CD4-positive, alpha-beta T cell (primary cell): ENCODE measurements around the gene PALS1. TPM values are rescaled to one million over a fixed set of nuclear protein-coding genes. Genes with fewer than 3 reads are reported as not detected.

ENCODE experiments used
- ATAC-seq: fragments of 200-7000 bp; cut with Tn5 transposase; one replicate; pipeline ENCODE4 v1.10.0; 2022; ENCODE audit warnings: mild to moderate bottlenecking; ENCODE audit not compliant: poor library complexity
- CTCF ChIA-PET: fragments of 350-600 bp; sonication (Branson Sonifier 250); formaldehyde crosslinking; loops from one replicate; lab custom pipeline; 2021; ENCODE audit warnings: antibody characterized with exemption, inconsistent platforms; lab: Charles Lee
- POLR2A ChIA-PET: fragments of 350-600 bp; sonication (Branson Sonifier 250); formaldehyde crosslinking; loops from one replicate; lab custom pipeline; 2021; ENCODE audit warnings: antibody characterized with exemption, inconsistent platforms; lab: Charles Lee
- DNase-seq, 14 experiments: peaks; one replicate each; pipeline ENCODE4 v3.0.0-alpha.2; 2013 to 2020; ENCODE audit warnings: mixed read lengths in 2 of 14
- H3K27ac ChIP-seq, 2 donors: one replicate each; pipeline versions ENCODE4 v1.5.1 to v1.7.0; 2013; ENCODE audit warnings: low read length in 2 of 2, low read depth in 1 of 2, mild to moderate bottlenecking in 1 of 2
- H3K27me3 ChIP-seq, 2 experiments: 1 replicate in 1 of 2; 2 replicates in 1 of 2; pipeline versions ENCODE4 v1.6.1 to v1.7.0; 2013; ENCODE audit warnings: low read length in 2 of 2, control low read depth in 1 of 2, mild to moderate bottlenecking in 1 of 2, moderate library complexity in 1 of 2; ENCODE audit not compliant: insufficient read depth in 2 of 2, control insufficient read depth in 1 of 2
- H3K36me3 ChIP-seq: one replicate; pipeline ENCODE4 v1.6.1; 2013; ENCODE audit warnings: low read length, control low read depth; ENCODE audit not compliant: insufficient read depth
- H3K4me1 ChIP-seq: one replicate; pipeline ENCODE4 v1.6.1; 2013; ENCODE audit warnings: low read length, control low read depth; ENCODE audit not compliant: insufficient read depth
- H3K4me3 ChIP-seq: one replicate; pipeline ENCODE4 v1.5.1; 2013; ENCODE audit warnings: mild to moderate bottlenecking, low read length, moderate library complexity
- H3K9me3 ChIP-seq, 2 experiments: 1 replicate in 1 of 2; 2 replicates in 1 of 2; pipeline versions ENCODE4 v1.6.1 to v1.7.0; 2013; ENCODE audit warnings: low read length in 2 of 2, mild to moderate bottlenecking in 2 of 2, control low read depth in 1 of 2, moderate library complexity in 1 of 2; ENCODE audit not compliant: control insufficient read depth in 1 of 2, insufficient read depth in 1 of 2
- H3K27ac Mint-ChIP-seq: one replicate; pipeline ENCODE4 v1.8.0; 2020; ENCODE audit warnings: mixed read lengths
- H3K27me3 Mint-ChIP-seq: one replicate; pipeline ENCODE4 v1.8.0; 2021; ENCODE audit warnings: mixed read lengths
- H3K36me3 Mint-ChIP-seq: one replicate; pipeline ENCODE4 v1.8.0; 2021; ENCODE audit warnings: low read depth, mixed read lengths
- H3K4me1 Mint-ChIP-seq: one replicate; pipeline ENCODE4 v1.8.0; 2021; ENCODE audit warnings: low read depth, mixed read lengths
- H3K4me3 Mint-ChIP-seq: one replicate; pipeline ENCODE4 v1.8.0; 2020; ENCODE audit warnings: mild to moderate bottlenecking, mixed read lengths
- H3K9me3 Mint-ChIP-seq: one replicate; pipeline ENCODE4 v1.8.0; 2020; ENCODE audit warnings: mixed read lengths
- intact Hi-C, 2 experiments: fragments of 100-400 bp; cut with DNase I in 1 of 2; cut with micrococcal nuclease in 1 of 2; formaldehyde crosslinking; loops; one replicate each; pipeline versions ENCODE4 v1.15.1 to v1.9.0; 2023 to 2025; cut with DNase I, micrococcal nuclease
- total RNA-seq, 174 experiments: library from RNA in 2 of 174; stranded (reverse) in 2 of 174; gene quantifications; one replicate each; pipeline ENCODE4 v1.2.3 and lab custom pipeline; 2021 to 2026
- TF ChIP-seq, protein P1 (sequence below): fragments of 200-600 bp; IDR thresholded peaks from one replicate; pipeline ENCODE4 v1.8.0; 2022; ENCODE audit warnings: antibody characterized with exemption, mild to moderate bottlenecking

The PALS1 gene
- total RNA-seq, 2 experiments from 2014 or later: 12.1 TPM

DNA sequence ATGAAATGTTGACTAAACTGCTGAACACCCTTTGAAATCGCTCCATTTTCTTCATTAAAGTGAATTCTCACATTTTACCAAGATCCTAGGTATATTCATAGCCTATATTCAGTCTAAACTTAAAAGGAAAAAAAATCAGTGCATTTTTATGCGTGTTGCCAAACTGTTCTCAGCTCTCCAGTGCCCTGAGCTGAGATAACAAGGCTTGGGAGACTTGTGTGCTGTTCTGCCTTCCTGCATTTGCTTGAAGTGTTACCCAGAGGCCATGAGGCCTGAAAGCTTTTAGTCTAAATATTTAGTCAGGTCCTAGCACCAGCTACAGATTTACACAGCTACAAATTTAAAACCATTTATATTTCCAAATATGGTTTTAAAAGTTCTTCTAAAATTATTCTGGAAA, 8.6 kb upstream of the PALS1 start:
- Mint-ChIP-seq H3K36me3 (no peaks in the 10 kb centered on the region), H3K27ac (no peak overlapping the region), H3K4me3 (no peak overlapping the region), H3K27me3 (peaks cover 4% of the 10 kb centered on the region), H3K4me1 (no peaks in the 10 kb centered on the region), H3K9me3 (no peaks in the 10 kb centered on the region)
- H3K36me3 ChIP-seq: no peaks in the 10 kb centered on the region
- H3K4me1 ChIP-seq: no peaks in the 10 kb centered on the region
- H3K9me3 ChIP-seq: no peaks in the 10 kb centered on the region
- ChIA-PET POLR2A (interaction anchor here (1.5 kb wide), 1 partner anchor 9 kb away, joined by 9 read pairs; the partner anchor contains the start of gene PALS1), CTCF (no interaction called here)
- H3K27ac ChIP-seq: no peak overlapping the region
- no peak for DNase-seq
- TF ChIP-seq, protein P1, sequence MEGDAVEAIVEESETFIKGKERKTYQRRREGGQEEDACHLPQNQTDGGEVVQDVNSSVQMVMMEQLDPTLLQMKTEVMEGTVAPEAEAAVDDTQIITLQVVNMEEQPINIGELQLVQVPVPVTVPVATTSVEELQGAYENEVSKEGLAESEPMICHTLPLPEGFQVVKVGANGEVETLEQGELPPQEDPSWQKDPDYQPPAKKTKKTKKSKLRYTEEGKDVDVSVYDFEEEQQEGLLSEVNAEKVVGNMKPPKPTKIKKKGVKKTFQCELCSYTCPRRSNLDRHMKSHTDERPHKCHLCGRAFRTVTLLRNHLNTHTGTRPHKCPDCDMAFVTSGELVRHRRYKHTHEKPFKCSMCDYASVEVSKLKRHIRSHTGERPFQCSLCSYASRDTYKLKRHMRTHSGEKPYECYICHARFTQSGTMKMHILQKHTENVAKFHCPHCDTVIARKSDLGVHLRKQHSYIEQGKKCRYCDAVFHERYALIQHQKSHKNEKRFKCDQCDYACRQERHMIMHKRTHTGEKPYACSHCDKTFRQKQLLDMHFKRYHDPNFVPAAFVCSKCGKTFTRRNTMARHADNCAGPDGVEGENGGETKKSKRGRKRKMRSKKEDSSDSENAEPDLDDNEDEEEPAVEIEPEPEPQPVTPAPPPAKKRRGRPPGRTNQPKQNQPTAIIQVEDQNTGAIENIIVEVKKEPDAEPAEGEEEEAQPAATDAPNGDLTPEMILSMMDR: no peak
- no peaks in the 10 kb centered on the region for H3K27me3 ChIP-seq
- intact Hi-C loops: no loop called here
- H3K4me3 ChIP-seq: no peak overlapping the region
- ATAC-seq: no peak

DNA sequence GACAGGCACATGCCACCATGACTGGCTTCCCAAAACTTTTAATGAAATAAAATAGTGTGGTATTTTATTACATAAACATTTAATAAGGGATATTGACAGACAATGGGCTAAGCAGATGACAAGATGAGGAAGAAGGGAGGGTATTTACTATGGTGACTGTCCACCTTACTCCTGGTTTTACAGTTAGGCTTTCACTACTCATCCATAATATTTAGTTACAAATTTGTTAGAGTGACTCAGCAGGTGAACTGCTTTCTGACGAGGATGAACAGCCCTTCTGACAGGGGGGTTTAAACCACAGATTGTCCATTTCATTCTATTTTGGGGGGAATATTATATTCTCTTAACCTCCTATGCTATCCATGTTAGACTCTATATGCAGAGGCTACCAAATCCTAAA, 3.6 kb upstream of the PALS1 start:
- TF ChIP-seq, protein P1: no peak
- H3K27ac Mint-ChIP-seq: no peak overlapping the region
- ChIA-PET POLR2A (no interaction called here), CTCF (interaction anchor here (0.6 kb wide), 1 partner anchor 71 kb away, joined by 3 read pairs; no protein-coding TSS in a partner anchor)
- Histone ChIP-seq H3K9me3 (no peaks in the 10 kb centered on the region), H3K4me1 (peaks cover 10% of the 10 kb centered on the region), H3K36me3 (no peaks in the 10 kb centered on the region), H3K4me3 (no peak overlapping the region), H3K27me3 (no peaks in the 10 kb centered on the region), H3K27ac (no peak overlapping the region)
- H3K27me3 Mint-ChIP-seq: no peaks in the 10 kb centered on the region
- H3K4me3 Mint-ChIP-seq: no peak overlapping the region
- H3K4me1 Mint-ChIP-seq: peaks cover 17% of the 10 kb centered on the region
- peaks cover 8% of the 10 kb centered on the region for H3K36me3 Mint-ChIP-seq
- H3K9me3 Mint-ChIP-seq: no peaks in the 10 kb centered on the region
- intact Hi-C loops: no loop called here
- no peak for DNase-seq
- ATAC-seq: no peak

DNA sequence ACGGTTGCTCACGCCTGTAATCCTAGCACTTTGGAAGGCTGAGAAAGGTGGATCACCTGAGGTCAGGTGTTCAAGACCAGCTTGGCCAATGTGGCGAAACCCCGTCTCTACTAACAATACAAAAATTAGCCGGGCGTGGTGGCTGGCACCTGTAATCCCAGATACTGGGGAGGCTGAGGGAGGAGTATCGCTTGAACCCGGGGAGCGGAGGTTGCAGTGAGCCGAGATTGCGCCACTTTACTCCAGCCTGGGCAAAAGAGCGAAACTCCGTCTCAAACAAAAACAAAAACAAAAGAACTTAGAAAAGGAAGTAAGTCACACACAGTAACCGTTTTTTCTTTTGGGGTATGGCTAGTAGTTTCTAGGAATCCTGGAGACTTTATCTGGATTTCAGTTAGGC, 1.7 kb upstream of the PALS1 start:
- Mint-ChIP-seq H3K4me1 (peaks cover 24% of the 10 kb centered on the region), H3K9me3 (no peaks in the 10 kb centered on the region), H3K4me3 (peak overlapping the region; percentile 94), H3K36me3 (peaks cover 8% of the 10 kb centered on the region), H3K27me3 (no peaks in the 10 kb centered on the region), H3K27ac (no peak overlapping the region)
- no peaks in the 10 kb centered on the region for H3K9me3 ChIP-seq
- intact Hi-C loops: no loop called here
- ChIA-PET CTCF (no interaction called here), POLR2A (interaction anchor here (0.8 to 1.8 kb wide), 2 partner anchors 120 to 733 kb away, joined by 3 to 6 read pairs; partner anchors contain the start of gene ATP6V1D)
- TF ChIP-seq, protein P1: no peak
- no peaks in the 10 kb centered on the region for H3K27me3 ChIP-seq
- no peak for DNase-seq
- no peak for ATAC-seq
- H3K36me3 ChIP-seq: no peaks in the 10 kb centered on the region
- no peak overlapping the region for H3K4me3 ChIP-seq
- H3K4me1 ChIP-seq: peaks cover 10% of the 10 kb centered on the region
- H3K27ac ChIP-seq: no peak overlapping the region
